ENCODE measurements around the gene MED10. TPM values are rescaled to one million over a fixed set of nuclear protein-coding genes. Genes with fewer than 3 reads are reported as not detected.

The MED10 gene
- polyA plus RNA-seq, 1 experiment = 36.3 TPM

DNA sequence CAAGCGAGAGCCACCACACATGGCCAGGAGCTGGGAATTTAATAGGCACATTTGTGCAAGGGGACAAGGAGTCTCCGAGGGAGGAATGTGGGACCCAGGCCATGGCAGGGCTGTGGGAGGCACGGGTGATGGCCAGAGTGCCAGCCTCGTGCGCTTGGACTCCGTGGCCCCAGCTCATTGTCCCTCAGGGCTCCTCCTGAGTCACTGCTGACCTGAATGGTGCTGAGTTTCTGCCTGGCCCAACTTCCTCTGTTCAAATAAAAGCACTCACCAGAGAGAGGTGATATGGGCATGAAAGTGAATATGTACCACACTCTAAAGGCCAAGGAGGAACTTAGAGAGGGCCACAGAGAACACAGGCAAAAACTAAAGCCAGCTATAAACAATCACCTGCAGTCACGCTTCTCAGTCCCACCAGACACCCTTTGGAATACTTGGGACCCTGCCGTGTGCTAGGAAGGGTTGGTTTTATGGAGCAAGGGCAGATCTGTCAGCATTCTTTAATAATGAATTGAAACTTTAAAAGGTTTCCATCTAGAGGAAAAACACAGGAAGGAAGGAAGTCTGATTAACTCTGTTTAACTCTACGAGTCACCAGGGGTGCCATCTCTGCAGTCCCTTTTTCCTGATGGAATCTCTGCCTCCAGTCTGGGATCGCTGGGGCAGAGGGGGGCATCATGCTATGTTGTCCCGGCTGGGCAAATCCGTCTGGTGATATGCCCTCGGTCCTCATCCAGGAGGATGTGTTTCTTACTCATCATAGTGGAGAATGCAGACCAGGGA lies 45.2 kb upstream of the MED10 start:
- no peak for DNase-seq (ENCODE audit: low read depth, low spot score)
- Histone ChIP-seq H3K27ac (ENCODE audit: low read depth, low read length) (no peak overlapping the region), H3K27me3 (ENCODE audit: control insufficient read depth, insufficient read depth, low read length) (no peaks in the 10 kb centered on the region), H3K4me3 (ENCODE audit: low read depth, low read length) (no peak overlapping the region), H3K9me3 (ENCODE audit: control insufficient read depth, insufficient read depth, low read length) (no peaks in the 10 kb centered on the region; the same call in 1 of the 2 replicates)
- CTCF ChIA-PET = no interaction called here
- POLR2A ChIA-PET = no interaction called here
- TF ChIP-seq, protein P1, sequence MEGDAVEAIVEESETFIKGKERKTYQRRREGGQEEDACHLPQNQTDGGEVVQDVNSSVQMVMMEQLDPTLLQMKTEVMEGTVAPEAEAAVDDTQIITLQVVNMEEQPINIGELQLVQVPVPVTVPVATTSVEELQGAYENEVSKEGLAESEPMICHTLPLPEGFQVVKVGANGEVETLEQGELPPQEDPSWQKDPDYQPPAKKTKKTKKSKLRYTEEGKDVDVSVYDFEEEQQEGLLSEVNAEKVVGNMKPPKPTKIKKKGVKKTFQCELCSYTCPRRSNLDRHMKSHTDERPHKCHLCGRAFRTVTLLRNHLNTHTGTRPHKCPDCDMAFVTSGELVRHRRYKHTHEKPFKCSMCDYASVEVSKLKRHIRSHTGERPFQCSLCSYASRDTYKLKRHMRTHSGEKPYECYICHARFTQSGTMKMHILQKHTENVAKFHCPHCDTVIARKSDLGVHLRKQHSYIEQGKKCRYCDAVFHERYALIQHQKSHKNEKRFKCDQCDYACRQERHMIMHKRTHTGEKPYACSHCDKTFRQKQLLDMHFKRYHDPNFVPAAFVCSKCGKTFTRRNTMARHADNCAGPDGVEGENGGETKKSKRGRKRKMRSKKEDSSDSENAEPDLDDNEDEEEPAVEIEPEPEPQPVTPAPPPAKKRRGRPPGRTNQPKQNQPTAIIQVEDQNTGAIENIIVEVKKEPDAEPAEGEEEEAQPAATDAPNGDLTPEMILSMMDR (IDR thresholded peaks at IDR 0.05; ENCODE audit: low read depth, low read length) = no peak

DNA sequence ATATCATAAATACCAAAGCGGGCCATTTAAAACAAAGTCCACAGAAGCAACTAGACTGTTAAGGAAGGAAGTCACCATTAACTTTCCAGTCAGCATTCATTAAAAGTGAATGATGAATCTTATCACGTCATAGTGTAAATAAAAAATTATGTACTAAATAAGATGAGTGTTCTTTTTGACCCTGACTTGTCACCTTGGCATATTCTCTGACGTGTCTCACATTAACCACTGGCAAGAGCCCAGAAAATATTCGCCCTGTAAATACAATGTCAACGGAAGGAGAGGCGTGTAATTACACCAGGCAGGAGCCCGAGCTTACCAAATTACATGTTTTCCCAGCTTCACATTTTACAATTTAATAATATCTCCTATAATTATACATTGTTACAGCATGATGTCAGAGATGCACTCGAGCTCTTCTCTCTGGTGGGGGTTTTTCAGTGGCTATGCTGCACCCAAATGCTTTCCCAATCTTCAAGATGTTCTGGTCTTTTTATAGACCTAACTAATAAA lies 41.0 kb upstream of the MED10 start:
- ChIA-PET POLR2A (no interaction called here), CTCF (no interaction called here)
- TF ChIP-seq, protein P1 (IDR thresholded peaks at IDR 0.05; ENCODE audit: low read depth, low read length) = no peak
- Histone ChIP-seq H3K27ac (ENCODE audit: low read depth, low read length) (no peak overlapping the region), H3K4me3 (ENCODE audit: low read depth, low read length) (no peak overlapping the region), H3K27me3 (ENCODE audit: control insufficient read depth, insufficient read depth, low read length) (no peaks in the 10 kb centered on the region), H3K9me3 (ENCODE audit: control insufficient read depth, insufficient read depth, low read length) (no peaks in the 10 kb centered on the region; the same call in 1 of the 2 replicates)
- no peak for DNase-seq (ENCODE audit: low read depth, low spot score)

DNA sequence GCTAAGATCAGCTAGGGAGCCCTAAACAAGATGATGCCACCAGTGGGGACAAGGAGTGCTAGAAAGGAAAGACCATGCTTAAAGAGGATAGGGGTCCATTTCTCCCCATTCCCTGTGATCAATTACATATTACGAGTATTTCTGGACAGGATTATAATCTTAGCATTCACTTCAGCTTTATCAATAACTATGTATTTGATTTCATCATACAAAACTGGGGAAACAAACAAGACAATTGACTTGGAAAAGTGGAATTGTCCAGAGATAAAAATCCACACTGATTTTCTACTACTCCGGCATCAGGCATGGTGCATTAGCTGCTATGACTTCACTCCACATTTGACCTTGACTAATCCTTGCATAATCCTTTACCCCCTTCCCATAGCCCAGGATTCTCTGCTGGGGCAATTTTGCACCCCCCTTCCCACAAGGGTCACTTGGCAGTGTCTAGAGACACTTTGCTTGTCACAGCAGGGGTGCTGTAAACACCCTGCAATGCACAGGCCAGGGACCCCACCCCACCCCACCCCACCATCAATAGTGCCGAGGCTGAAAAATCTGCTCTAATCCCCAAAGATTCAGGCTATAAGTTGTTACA lies 40.4 kb upstream of the MED10 start:
- Histone ChIP-seq H3K9me3 (ENCODE audit: control insufficient read depth, insufficient read depth, low read length) (no peaks in the 10 kb centered on the region; the same call in 1 of the 2 replicates), H3K27me3 (ENCODE audit: control insufficient read depth, insufficient read depth, low read length) (no peaks in the 10 kb centered on the region), H3K27ac (ENCODE audit: low read depth, low read length) (no peak overlapping the region), H3K4me3 (ENCODE audit: low read depth, low read length) (no peak overlapping the region)
- DNase-seq (ENCODE audit: low read depth, low spot score) = no peak
- POLR2A ChIA-PET = no interaction called here
- CTCF ChIA-PET = no interaction called here
- TF ChIP-seq, protein P1 (IDR thresholded peaks at IDR 0.05; ENCODE audit: low read depth, low read length) = no peak

DNA sequence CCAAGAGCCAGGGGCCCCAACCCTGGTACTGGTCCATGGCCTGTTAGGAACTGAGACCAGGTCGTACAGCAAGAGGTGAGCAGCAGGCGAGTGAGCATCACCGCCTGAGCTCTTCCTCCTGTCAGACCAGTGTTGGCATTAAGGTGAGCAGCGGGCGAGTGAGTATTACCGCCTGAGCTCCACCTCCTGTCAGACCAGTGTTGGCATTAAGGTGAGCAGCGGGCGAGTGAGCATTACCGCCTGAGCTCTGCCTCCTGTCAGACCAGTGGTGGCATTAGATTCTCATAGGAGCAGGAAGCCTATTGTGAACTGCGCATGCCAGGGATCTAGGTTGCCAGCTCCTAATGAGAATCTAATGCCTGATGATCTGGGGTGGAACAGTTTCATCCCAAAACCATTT lies 39.3 kb upstream of the MED10 start:
- no peak overlapping the region for H3K4me3 ChIP-seq (ENCODE audit: low read depth, low read length)
- H3K27me3 ChIP-seq (ENCODE audit: control insufficient read depth, insufficient read depth, low read length) = peaks cover 3% of the 10 kb centered on the region
- DNase-seq (ENCODE audit: low read depth, low spot score) = no peak
- no peak overlapping the region for H3K27ac ChIP-seq (ENCODE audit: low read depth, low read length)
- TF ChIP-seq, protein P1 (IDR thresholded peaks at IDR 0.05; ENCODE audit: low read depth, low read length) = no peak
- POLR2A ChIA-PET = no interaction called here
- H3K9me3 ChIP-seq (ENCODE audit: control insufficient read depth, insufficient read depth, low read length) = no peaks in the 10 kb centered on the region; the same call in 1 of the 2 replicates
- CTCF ChIA-PET = no interaction called here

DNA sequence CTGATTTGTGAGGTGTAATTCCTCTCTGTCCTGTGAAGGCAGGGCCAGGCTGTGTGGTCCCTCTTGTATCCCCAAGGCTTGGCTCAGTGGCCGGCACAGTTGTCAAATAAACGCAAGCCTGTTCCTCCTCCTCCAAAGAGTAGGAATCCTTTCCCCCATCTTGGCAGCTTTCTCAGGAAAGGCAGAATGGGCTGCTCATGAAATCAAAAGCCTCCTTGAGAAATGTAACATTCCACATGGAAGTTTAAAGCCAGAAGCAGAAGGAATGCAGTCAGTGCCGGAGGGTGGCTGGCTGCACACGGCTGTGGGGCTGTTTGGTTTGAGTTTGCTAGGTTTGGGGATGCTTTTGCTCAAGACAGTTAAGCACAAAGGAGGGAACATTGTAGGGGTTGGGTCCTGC lies 34.5 kb upstream of the MED10 start:
- POLR2A ChIA-PET = interaction anchor here (0.6 kb wide), 1 partner anchor 590 kb away, joined by 5 read pairs; no protein-coding TSS in a partner anchor
- CTCF ChIA-PET = no interaction called here
- TF ChIP-seq, protein P1 (IDR thresholded peaks at IDR 0.05; ENCODE audit: low read depth, low read length) = no peak
- no peak for DNase-seq (ENCODE audit: low read depth, low spot score)
- H3K4me3 ChIP-seq (ENCODE audit: low read depth, low read length) = no peak overlapping the region
- no peaks in the 10 kb centered on the region for H3K9me3 ChIP-seq (ENCODE audit: control insufficient read depth, insufficient read depth, low read length)
- H3K27ac ChIP-seq (ENCODE audit: low read depth, low read length) = no peak overlapping the region
- peaks cover 3% of the 10 kb centered on the region for H3K27me3 ChIP-seq (ENCODE audit: control insufficient read depth, insufficient read depth, low read length)
